Activated naive CD8-positive, alpha-beta T cell treated with anti-CD3 and anti-CD28 coated beads, Interleukin-2, amount 50 U/mL, for 24 hours (primary cell): ENCODE data around the gene FNDC3A.

Source experiments
- ATAC-seq: fragments of 150-1000 bp; cut with Tn5 transposase; one replicate; pipeline ENCODE4 v1.10.0; 2021
- DNase-seq: peaks from one replicate; pipeline ENCODE4 v3.0.0; 2021
- H3K27ac Mint-ChIP-seq: one replicate; pipeline ENCODE4 v1.8.0; 2021; ENCODE audit warnings: mild to moderate bottlenecking, mixed read lengths
- H3K27me3 Mint-ChIP-seq: one replicate; pipeline ENCODE4 v1.8.0; 2021; ENCODE audit warnings: mixed read lengths
- H3K36me3 Mint-ChIP-seq: one replicate; pipeline ENCODE4 v1.8.0; 2021; ENCODE audit warnings: low read depth, mixed read lengths
- H3K4me1 Mint-ChIP-seq: one replicate; pipeline ENCODE4 v1.8.0; 2021; ENCODE audit warnings: mixed read lengths
- H3K4me3 Mint-ChIP-seq: one replicate; pipeline ENCODE4 v1.8.0; 2021; ENCODE audit warnings: mild to moderate bottlenecking, moderate library complexity, mixed read lengths
- H3K9me3 Mint-ChIP-seq: one replicate; pipeline ENCODE4 v1.8.0; 2021; ENCODE audit warnings: mixed read lengths

Gene FNDC3A

DNA sequence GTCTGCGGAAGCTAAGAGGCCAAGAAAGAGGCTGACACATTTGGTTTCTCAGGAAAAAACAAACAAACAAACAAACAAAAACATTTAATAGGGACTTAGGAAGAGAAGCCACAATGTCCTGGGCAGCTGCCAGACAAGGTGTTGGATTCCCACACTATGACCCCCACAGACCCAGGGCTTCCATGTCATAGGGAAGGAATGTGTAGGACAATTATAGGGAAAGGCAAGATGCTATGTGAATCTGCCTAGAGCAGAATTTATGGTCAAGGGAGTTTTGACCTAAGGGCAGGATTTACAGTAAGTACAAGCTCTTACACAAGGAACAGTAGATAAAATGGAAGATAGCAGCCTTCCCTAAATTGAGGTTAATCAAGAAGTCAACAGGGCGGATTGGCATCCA is 262.9 kb downstream of the FNDC3A start:
- H3K4me1 Mint-ChIP-seq: no peaks in the 10 kb centered on the region
- no peaks in the 10 kb centered on the region for H3K9me3 Mint-ChIP-seq
- DNase-seq (no peak), ATAC-seq (no peak)
- no peaks in the 10 kb centered on the region for H3K36me3 Mint-ChIP-seq
- H3K4me3 Mint-ChIP-seq: no peak overlapping the region
- H3K27me3 Mint-ChIP-seq: no peaks in the 10 kb centered on the region
- H3K27ac Mint-ChIP-seq: no peak overlapping the region

- Mint-ChIP-seq H3K36me3 (no peaks in the 10 kb centered on the region), H3K27ac (no peak overlapping the region), H3K4me1 (no peaks in the 10 kb centered on the region), H3K9me3 (no peaks in the 10 kb centered on the region), H3K27me3 (no peaks in the 10 kb centered on the region), H3K4me3 (no peak overlapping the region)
- peak; percentile 83 for ATAC-seq
- peak; percentile 36 for DNase-seq
These were observed 264.3 kb downstream of the FNDC3A start for GRCh38 chr13:49240017-49240416.

DNA sequence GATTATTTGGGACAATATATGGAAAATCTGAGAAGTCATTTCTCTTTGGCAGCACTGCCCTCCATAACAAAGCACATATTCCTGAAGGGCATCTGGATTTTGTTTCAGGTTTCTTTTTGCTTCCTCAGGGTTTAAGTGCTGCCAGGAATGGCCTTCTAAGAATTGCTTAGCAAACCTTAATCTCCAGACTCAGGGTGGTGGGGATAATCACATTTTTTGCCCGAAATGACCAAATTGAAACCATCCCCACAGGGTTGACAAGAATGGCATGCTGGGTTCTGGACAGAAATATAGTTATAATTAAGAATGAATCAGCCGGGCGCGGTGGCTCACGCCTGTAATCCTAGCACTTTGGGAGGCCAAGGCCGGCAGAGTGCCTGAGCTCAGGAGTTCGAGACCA is 265.6 kb downstream of the FNDC3A start:
- H3K4me1 Mint-ChIP-seq: no peaks in the 10 kb centered on the region
- H3K27me3 Mint-ChIP-seq: no peaks in the 10 kb centered on the region
- DNase-seq: no peak
- ATAC-seq: no peak
- no peak overlapping the region for H3K4me3 Mint-ChIP-seq
- no peaks in the 10 kb centered on the region for H3K9me3 Mint-ChIP-seq
- no peaks in the 10 kb centered on the region for H3K36me3 Mint-ChIP-seq
- no peak overlapping the region for H3K27ac Mint-ChIP-seq

GRCh38 chr13:49245101-49245500 is 269.4 kb downstream of the FNDC3A start:
- DNase-seq (no peak), ATAC-seq (no peak)
- Mint-ChIP-seq H3K27ac (no peak overlapping the region), H3K4me1 (peaks cover 26% of the 10 kb centered on the region), H3K27me3 (no peaks in the 10 kb centered on the region), H3K36me3 (no peaks in the 10 kb centered on the region), H3K4me3 (no peak overlapping the region), H3K9me3 (no peaks in the 10 kb centered on the region)

- DNase-seq: no peak
- Mint-ChIP-seq H3K27me3 (no peaks in the 10 kb centered on the region), H3K4me1 (peaks cover 38% of the 10 kb centered on the region), H3K36me3 (peaks cover 1% of the 10 kb centered on the region), H3K9me3 (no peaks in the 10 kb centered on the region), H3K27ac (peak overlapping the region; percentile 96), H3K4me3 (peak overlapping the region; percentile 99)
- ATAC-seq: peak; percentile 26
These were observed 271.3 kb downstream of the FNDC3A start for GRCh38 chr13:49246850-49247642.

GRCh38 chr13:49247643-49248621 is 272.2 kb downstream of the FNDC3A start, which contains the start of gene CDADC1:
Gene CDADC1, plus strand, starts transcription at chr13:49247925. Its CDS starts 113 bp downstream, at chr13:49248038.
- Mint-ChIP-seq H3K9me3 (no peaks in the 10 kb centered on the region), H3K4me3 (peak within 1 kb of the TSS; percentile 99), H3K27me3 (no peaks in the 10 kb centered on the region), H3K27ac (peak within 1 kb of the TSS; percentile 96), H3K4me1 (peaks cover 42% of the 10 kb centered on the region), H3K36me3 (peaks cover 3% of the 10 kb centered on the region)
- DNase-seq (peak; percentile 98), ATAC-seq (peak; percentile 95)

DNA sequence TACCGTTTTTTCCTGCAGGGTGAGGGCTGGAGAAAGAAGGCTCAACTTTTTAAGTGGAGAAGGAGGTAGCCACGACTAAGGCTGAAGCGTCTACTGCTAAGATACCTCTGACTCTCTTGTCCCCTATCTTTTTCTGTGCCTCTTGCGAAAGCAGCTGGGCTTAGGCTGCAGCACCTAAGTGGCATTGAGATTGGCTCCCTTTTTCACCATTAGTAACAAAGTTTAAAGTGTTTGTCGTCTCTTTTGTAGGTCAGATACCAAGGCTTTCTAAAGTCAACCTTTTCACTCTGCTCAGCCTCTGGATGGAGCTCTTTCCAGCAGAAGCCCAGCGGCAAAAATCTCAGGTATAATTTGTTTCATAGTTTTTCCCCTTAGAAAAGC is 272.9 kb downstream of the FNDC3A start:
- H3K9me3 Mint-ChIP-seq: no peaks in the 10 kb centered on the region
- H3K4me3 Mint-ChIP-seq: peak overlapping the region; percentile 99
- peaks cover 8% of the 10 kb centered on the region for H3K36me3 Mint-ChIP-seq
- no peak for DNase-seq
- H3K27me3 Mint-ChIP-seq: no peaks in the 10 kb centered on the region
- peaks cover 48% of the 10 kb centered on the region for H3K4me1 Mint-ChIP-seq
- no peak for ATAC-seq
- H3K27ac Mint-ChIP-seq: peak overlapping the region; percentile 96

- Mint-ChIP-seq H3K4me1 (peaks cover 68% of the 10 kb centered on the region), H3K27ac (no peak overlapping the region), H3K9me3 (no peaks in the 10 kb centered on the region), H3K27me3 (no peaks in the 10 kb centered on the region), H3K36me3 (peaks cover 25% of the 10 kb centered on the region), H3K4me3 (no peak overlapping the region)
- DNase-seq (no peak), ATAC-seq (no peak)
These were observed 275.6 kb downstream of the FNDC3A start for GRCh38 chr13:49251326-49251725.

GRCh38 chr13:49253310-49253709 is 277.6 kb downstream of the FNDC3A start:
- Mint-ChIP-seq H3K9me3 (no peaks in the 10 kb centered on the region), H3K36me3 (peaks cover 34% of the 10 kb centered on the region), H3K4me1 (peaks cover 68% of the 10 kb centered on the region), H3K4me3 (no peak overlapping the region), H3K27me3 (no peaks in the 10 kb centered on the region), H3K27ac (no peak overlapping the region)
- DNase-seq (no peak), ATAC-seq (no peak)

GRCh38 chr13:49254007-49254406 is 278.3 kb downstream of the FNDC3A start:
- peak overlapping the region; percentile 68 for H3K27ac Mint-ChIP-seq
- ATAC-seq (no peak), DNase-seq (no peak)
- H3K9me3 Mint-ChIP-seq: no peaks in the 10 kb centered on the region
- peaks cover 34% of the 10 kb centered on the region for H3K36me3 Mint-ChIP-seq
- H3K4me3 Mint-ChIP-seq: no peak overlapping the region
- no peaks in the 10 kb centered on the region for H3K27me3 Mint-ChIP-seq
- peaks cover 62% of the 10 kb centered on the region for H3K4me1 Mint-ChIP-seq

- Mint-ChIP-seq H3K27me3 (no peaks in the 10 kb centered on the region), H3K4me3 (no peak overlapping the region), H3K9me3 (no peaks in the 10 kb centered on the region), H3K4me1 (peaks cover 45% of the 10 kb centered on the region), H3K27ac (no peak overlapping the region), H3K36me3 (peaks cover 48% of the 10 kb centered on the region)
- DNase-seq (no peak), ATAC-seq (no peak)
These were observed 281.1 kb downstream of the FNDC3A start for GRCh38 chr13:49256841-49257240.

- Mint-ChIP-seq H3K4me3 (peak overlapping the region; percentile 77), H3K4me1 (peaks cover 36% of the 10 kb centered on the region), H3K27me3 (no peaks in the 10 kb centered on the region), H3K9me3 (no peaks in the 10 kb centered on the region), H3K36me3 (peaks cover 47% of the 10 kb centered on the region), H3K27ac (peak overlapping the region; percentile 64)
- ATAC-seq (no peak), DNase-seq (no peak)
These were observed 282.5 kb downstream of the FNDC3A start for GRCh38 chr13:49258089-49258796.
